ENCODE measurements around the gene MAP1S.

Gene MAP1S

GRCh38 chr19:17722655-17723240, 3.5 kb downstream of the MAP1S start:
- H3K4me3 ChIP-seq (ENCODE audit: low read depth, low read length) = no peak overlapping the region
- TF ChIP-seq CTCF (IDR thresholded peaks at IDR 0.05; ENCODE audit: insufficient read depth, low read depth, low read length, missing control alignments) = no peak
- no peak for DNase-seq (ENCODE audit: low read depth)

GRCh38 chr19:17724655-17725054, 5.4 kb downstream of the MAP1S start:
- no peak for TF ChIP-seq CTCF (IDR thresholded peaks at IDR 0.05; ENCODE audit: insufficient read depth, low read depth, low read length, missing control alignments)
- no peak overlapping the region for H3K4me3 ChIP-seq (ENCODE audit: low read depth, low read length)
- no peak for DNase-seq (ENCODE audit: low read depth)

- no peak overlapping the region for H3K4me3 ChIP-seq (ENCODE audit: low read depth, low read length)
- peak; percentile 50 for TF ChIP-seq CTCF (IDR thresholded peaks at IDR 0.05; ENCODE audit: insufficient read depth, low read depth, low read length, missing control alignments)
- no peak for DNase-seq (ENCODE audit: low read depth)
Measured at GRCh38 chr19:17725422-17726078, 6.3 kb downstream of the MAP1S start.

- DNase-seq (ENCODE audit: low read depth) = no peak
- H3K4me3 ChIP-seq (ENCODE audit: low read depth, low read length) = no peak overlapping the region
- no peak for TF ChIP-seq CTCF (IDR thresholded peaks at IDR 0.05; ENCODE audit: insufficient read depth, low read depth, low read length, missing control alignments)
Measured at GRCh38 chr19:17726136-17726741, 7.0 kb downstream of the MAP1S start.

- DNase-seq (ENCODE audit: low read depth) = no peak
- no peak overlapping the region for H3K4me3 ChIP-seq (ENCODE audit: low read depth, low read length)
Measured at GRCh38 chr19:17726964-17727773, 7.9 kb downstream of the MAP1S start.

GRCh38 chr19:17727843-17728242, 8.6 kb downstream of the MAP1S start:
- no peak for DNase-seq (ENCODE audit: low read depth)
- no peak overlapping the region for H3K4me3 ChIP-seq (ENCODE audit: low read depth, low read length)
- TF ChIP-seq CTCF (IDR thresholded peaks at IDR 0.05; ENCODE audit: insufficient read depth, low read depth, low read length, missing control alignments) = no peak

More at GRCh38 chr19:17726964-17727773, 7.9 kb downstream of the MAP1S start:
- TF ChIP-seq CTCF (IDR thresholded peaks at IDR 0.05; ENCODE audit: insufficient read depth, low read depth, low read length, missing control alignments) = no peak
